Measurements from ENCODE around the gene NSDHL.

DNA sequence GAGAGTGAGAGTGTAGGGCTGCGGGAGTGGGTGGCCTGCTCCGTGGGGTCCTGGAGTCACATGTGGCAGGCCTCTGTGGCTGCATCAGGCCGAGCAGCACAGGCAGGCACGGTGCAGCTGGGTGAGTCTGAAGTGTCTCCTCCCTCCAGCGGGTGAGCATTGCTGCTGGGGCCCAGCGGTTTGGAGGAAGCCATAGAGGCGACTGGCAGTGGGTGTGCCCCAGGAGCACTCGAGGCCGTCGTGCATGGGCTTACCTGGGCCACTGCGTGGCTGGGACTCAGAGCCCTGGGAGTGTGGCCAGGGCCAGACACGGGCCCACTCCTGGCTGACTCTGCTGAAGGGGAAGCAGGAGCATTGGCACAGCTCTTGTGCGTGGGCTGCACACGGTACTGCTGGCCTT is 77.6 kb downstream of the NSDHL start:
- TF ChIP-seq POLR2A (IDR thresholded peaks at IDR 0.05; ENCODE audit: low read depth, low read length) (no peak), CTCF (conservative IDR thresholded peaks at IDR 0.05; ENCODE audit: low read depth, low read length) (no peak), MAFK (IDR thresholded peaks at IDR 0.05; ENCODE audit: low read depth, low read length) (no peak), CEBPB (IDR thresholded peaks at IDR 0.05; ENCODE audit: low read depth, low read length) (no peak), MAZ (IDR thresholded peaks at IDR 0.05; ENCODE audit: borderline replicate concordance, low read depth, low read length) (no peak), BHLHE40 (IDR thresholded peaks at IDR 0.05; ENCODE audit: low read depth, low read length) (no peak), MXI1 (IDR thresholded peaks at IDR 0.05; ENCODE audit: borderline replicate concordance, low read depth, low read length) (no peak)
- TF ChIP-seq, protein P1, sequence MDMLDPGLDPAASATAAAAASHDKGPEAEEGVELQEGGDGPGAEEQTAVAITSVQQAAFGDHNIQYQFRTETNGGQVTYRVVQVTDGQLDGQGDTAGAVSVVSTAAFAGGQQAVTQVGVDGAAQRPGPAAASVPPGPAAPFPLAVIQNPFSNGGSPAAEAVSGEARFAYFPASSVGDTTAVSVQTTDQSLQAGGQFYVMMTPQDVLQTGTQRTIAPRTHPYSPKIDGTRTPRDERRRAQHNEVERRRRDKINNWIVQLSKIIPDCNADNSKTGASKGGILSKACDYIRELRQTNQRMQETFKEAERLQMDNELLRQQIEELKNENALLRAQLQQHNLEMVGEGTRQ (IDR thresholded peaks at IDR 0.05; ENCODE audit: low read depth, low read length), result no peak
